H1 (cell line): ENCODE measurements around the gene STXBP5L. TPM values are rescaled to one million over a fixed set of nuclear protein-coding genes. Genes with fewer than 3 reads are reported as not detected.

ENCODE experiments used
- CTCF ChIA-PET: fragments of 300-600 bp; sonication (Branson Sonifier 250); formaldehyde crosslinking; loops from one replicate; lab custom pipeline; 2021; ENCODE audit not compliant: partially characterized antibody; lab: Charles Lee
- POLR2A ChIA-PET: fragments of 300-600 bp; sonication (Branson Sonifier 250); formaldehyde crosslinking; loops from one replicate; lab custom pipeline; 2021; ENCODE audit warnings: inconsistent platforms; ENCODE audit not compliant: partially characterized antibody; lab: Charles Lee
- DNase-seq, 2 experiments: peaks; one replicate each; pipeline versions ENCODE4 v3.0.0 to v3.0.0-alpha.2; 2010 to 2022; ENCODE audit warnings: low spot score in 2 of 2, low read depth in 1 of 2, mixed read lengths in 1 of 2
- FAIRE-seq: peaks from 2 replicates; lab custom pipeline; 2011; peaks lifted over from hg19 to GRCh38; lab: Jason Lieb, UNC
- H2AFZ ChIP-seq: 2 replicates; pipeline ENCODE4 v1.8.1; 2012; ENCODE audit warnings: low read length, inconsistent platforms
- H2AK5ac ChIP-seq: 2 replicates; pipeline ENCODE4 v1.6.1; 2013; ENCODE audit warnings: low read depth, low read length
- H2BK120ac ChIP-seq: replicated peaks from 2 replicates; pipeline ENCODE3; 2013; ENCODE audit warnings: low read depth, low read length, inconsistent platforms
- H2BK12ac ChIP-seq: 2 replicates; pipeline ENCODE4 v1.6.1; 2013; ENCODE audit warnings: low read depth, low read length
- H2BK15ac ChIP-seq: 2 replicates; pipeline ENCODE4 v1.6.1; 2013; ENCODE audit warnings: low read length
- H2BK20ac ChIP-seq: 2 replicates; pipeline ENCODE4 v1.6.1; 2013; ENCODE audit warnings: low read length
- H2BK5ac ChIP-seq: 2 replicates; pipeline ENCODE4 v1.6.1; 2013; ENCODE audit warnings: low read depth, low read length
- H3K14ac ChIP-seq: 2 replicates; pipeline ENCODE4 v1.6.1; 2013; ENCODE audit warnings: inconsistent platforms; ENCODE audit not compliant: insufficient read length
- H3K18ac ChIP-seq: 2 replicates; pipeline ENCODE4 v1.6.1; 2013; ENCODE audit warnings: low read length; ENCODE audit errors: extremely low read depth
- H3K23ac ChIP-seq: 2 replicates; pipeline ENCODE4 v1.6.1; 2013; ENCODE audit warnings: inconsistent platforms; ENCODE audit not compliant: insufficient read length
- H3K23me2 ChIP-seq: 2 replicates; pipeline ENCODE4 v1.6.1; 2013; ENCODE audit warnings: low read depth, low read length
- H3K27ac ChIP-seq: 2 replicates; pipeline ENCODE4 v1.6.1; 2011; ENCODE audit warnings: low read depth, low read length, inconsistent platforms
- H3K27me3 ChIP-seq, 4 experiments: replicated peaks in 1 of 4; 1 replicate in 1 of 4; 2 replicates in 3 of 4; pipeline versions ENCODE4 v1.6.1 to v1.8.1; 2011 to 2013; ENCODE audit warnings: low read length in 3 of 4, mild to moderate bottlenecking in 3 of 4, inconsistent platforms in 2 of 4, mixed read lengths in 2 of 4, moderate library complexity in 1 of 4; ENCODE audit not compliant: control insufficient read depth in 3 of 4, insufficient read depth in 3 of 4; ENCODE audit errors: extremely low read depth in 1 of 4
- H3K36me3 ChIP-seq, 4 experiments: 2 replicates each; pipeline versions ENCODE4 v1.6.1 to v1.8.1; 2011 to 2013; ENCODE audit warnings: mild to moderate bottlenecking in 4 of 4, low read length in 3 of 4, moderate library complexity in 2 of 4, control low read depth in 1 of 4, inconsistent platforms in 1 of 4; ENCODE audit not compliant: insufficient read depth in 4 of 4, control insufficient read depth in 2 of 4
- H3K4ac ChIP-seq: replicated peaks from 2 replicates; pipeline ENCODE3; 2013; ENCODE audit warnings: low read length, low read depth, mixed read lengths, inconsistent platforms; ENCODE audit not compliant: insufficient read length
- H3K4me1 ChIP-seq, 4 experiments: replicated peaks in 1 of 4; 1 replicate in 1 of 4; 2 replicates in 3 of 4; pipeline versions ENCODE4 v1.6.1 to v1.8.1; 2011 to 2013; ENCODE audit warnings: low read length in 3 of 4, inconsistent platforms in 2 of 4, mixed read lengths in 1 of 4; ENCODE audit not compliant: insufficient read depth in 4 of 4, control insufficient read depth in 3 of 4
- H3K4me2 ChIP-seq, 2 experiments: 2 replicates each; pipeline versions ENCODE4 v1.6.1 to v1.8.1; 2011 to 2013; ENCODE audit warnings: low read depth in 2 of 2, low read length in 2 of 2, control low read depth in 1 of 2, inconsistent platforms in 1 of 2, mild to moderate bottlenecking in 1 of 2; ENCODE audit not compliant: insufficient read depth in 1 of 2
- H3K4me3 ChIP-seq, 4 experiments: fragments of 200-600, 300-600 bp in 1 of 4; sonication (generic), shearing (Covaris generic), sonication (Bioruptor Twin) in 1 of 4; 2 replicates each; pipeline versions ENCODE4 v1.5.1 to v1.8.1; 2011 to 2016; ENCODE audit warnings: low read length in 4 of 4, low read depth in 3 of 4, control low read depth in 2 of 4, inconsistent platforms in 2 of 4, mild to moderate bottlenecking in 2 of 4, mixed read lengths in 1 of 4, moderate library complexity in 1 of 4; ENCODE audit not compliant: insufficient read depth in 2 of 4; ENCODE audit errors: extremely low read depth in 1 of 4
- H3K56ac ChIP-seq: replicated peaks from 2 replicates; pipeline ENCODE3; 2013; ENCODE audit warnings: low read depth, mild to moderate bottlenecking, mixed read lengths, low read length, inconsistent platforms; ENCODE audit not compliant: insufficient read length
- H3K79me1 ChIP-seq: 2 replicates; pipeline ENCODE4 v1.6.1; 2013; ENCODE audit warnings: low read depth, low read length, control low read depth
- H3K79me2 ChIP-seq, 2 experiments: 2 replicates each; pipeline versions ENCODE4 v1.6.1 to v1.8.1; 2012 to 2013; ENCODE audit warnings: low read length in 2 of 2, mild to moderate bottlenecking in 2 of 2, inconsistent platforms in 1 of 2; ENCODE audit not compliant: insufficient read depth in 2 of 2, control insufficient read depth in 1 of 2
- H3K9ac ChIP-seq, 4 experiments: replicated peaks in 1 of 4; 1 replicate in 1 of 4; 2 replicates in 3 of 4; pipeline versions ENCODE4 v1.6.1 to v1.8.1; 2011 to 2013; ENCODE audit warnings: low read depth in 3 of 4, low read length in 3 of 4, control low read depth in 2 of 4, mild to moderate bottlenecking in 2 of 4, moderate library complexity in 2 of 4, inconsistent platforms in 1 of 4; ENCODE audit errors: extremely low read depth in 1 of 4
- H3K9me3 ChIP-seq, 2 experiments: 2 replicates each; pipeline versions ENCODE4 v1.6.1 to v1.8.1; 2012 to 2013; ENCODE audit warnings: mild to moderate bottlenecking in 2 of 2, moderate library complexity in 2 of 2, control low read depth in 1 of 2, inconsistent platforms in 1 of 2, low read depth in 1 of 2, low read length in 1 of 2, mixed read lengths in 1 of 2; ENCODE audit not compliant: insufficient read depth in 2 of 2
- H4K20me1 ChIP-seq, 2 experiments: replicated peaks in 1 of 2; 2 replicates each; pipeline versions ENCODE3 to v1.8.1; 2011 to 2013; ENCODE audit warnings: inconsistent platforms in 2 of 2, low read length in 2 of 2, mild to moderate bottlenecking in 1 of 2; ENCODE audit not compliant: insufficient read depth in 2 of 2, control insufficient read depth in 1 of 2
- H4K5ac ChIP-seq: 2 replicates; pipeline ENCODE4 v1.6.1; 2013; ENCODE audit warnings: low read length, low read depth, mixed read lengths, inconsistent platforms; ENCODE audit not compliant: insufficient read length
- H4K8ac ChIP-seq: 2 replicates; pipeline ENCODE4 v1.8.0; 2013; ENCODE audit warnings: mild to moderate bottlenecking, moderate library complexity, low read length, inconsistent platforms; ENCODE audit not compliant: insufficient read depth; ENCODE audit errors: extremely low read depth
- H4K91ac ChIP-seq: replicated peaks from 2 replicates; pipeline ENCODE3; 2013; ENCODE audit warnings: low read length, mixed read lengths, inconsistent platforms; ENCODE audit not compliant: insufficient read length
- CEBPB ChIP-seq: IDR thresholded peaks from 2 replicates; pipeline ENCODE4 v1.6.1; 2012; ENCODE audit warnings: low read depth, low read length
- CTBP2 ChIP-seq: IDR thresholded peaks from 2 replicates; pipeline ENCODE4 v1.7.0; 2011; ENCODE audit warnings: borderline replicate concordance, mild to moderate bottlenecking, moderate library complexity, mixed read lengths, low read length; ENCODE audit not compliant: insufficient read depth, insufficient read length
- FOSL1 ChIP-seq: IDR thresholded peaks from 2 replicates; pipeline ENCODE4 v1.6.1; 2011; ENCODE audit warnings: mild to moderate bottlenecking, low read depth, low read length, moderate library complexity; ENCODE audit not compliant: insufficient read depth
- HDAC2 ChIP-seq, 2 experiments: fragments of 300-600 bp in 1 of 2; sonication (generic) in 1 of 2; IDR thresholded peaks; 2 replicates each; pipeline ENCODE4 v1.6.1; 2011 to 2012; ENCODE audit warnings: low read depth in 2 of 2, low read length in 2 of 2, mild to moderate bottlenecking in 2 of 2, moderate library complexity in 2 of 2, borderline replicate concordance in 1 of 2, inconsistent platforms in 1 of 2
- JUN ChIP-seq: IDR thresholded peaks from 2 replicates; pipeline ENCODE4 v1.6.1; 2011; ENCODE audit warnings: low read depth, mild to moderate bottlenecking, improper control_type of control experiment, low read length
- RNF2 ChIP-seq: fragments of 200-900, 300-1000 bp; sonication (generic); IDR thresholded peaks from 2 replicates; pipeline ENCODE4 v1.7.1; 2016; ENCODE audit warnings: borderline replicate concordance, low read depth, mild to moderate bottlenecking, antibody characterized with exemption, low read length; ENCODE audit not compliant: poor library complexity, severe bottlenecking; ENCODE audit errors: missing control alignments
- TEAD4 ChIP-seq: IDR thresholded peaks from 2 replicates; pipeline ENCODE4 v1.6.1; 2012; ENCODE audit warnings: low read depth, low read length, inconsistent platforms, mixed read lengths
- polyA plus RNA-seq, 7 experiments: library from polyadenylated mRNA; depleted of rRNA in 3 of 7; stranded (reverse) in 5 of 7; unstranded in 2 of 7; fragments of >200 nt in 5 of 7; fragments of 200-250 nt in 2 of 7; gene quantifications; 1 replicate in 5 of 7; 2 replicates in 1 of 7; 4 replicates in 1 of 7; pipeline versions ENCODE4 v1.2.1 to v1.2.3, GENCODE V29; 2011 to 2013; ENCODE audit warnings: missing spikeins in 2 of 7, mixed read lengths in 2 of 7
- total RNA-seq: library from RNA; stranded (reverse); fragmentation: NEBNext Ultra II Directional; extraction: Animal tissue kit (Norgen Biotek cat#: 25700); gene quantifications from 2 replicates; pipeline ENCODE4 v1.2.1, GENCODE V29; 2021
- TF ChIP-seq, protein P1 (sequence below): IDR thresholded peaks from 2 replicates; pipeline ENCODE4 v1.6.1; 2012; ENCODE audit warnings: inconsistent platforms
- TF ChIP-seq, protein P2 (sequence below): IDR thresholded peaks from 2 replicates; pipeline ENCODE4 v1.6.1; 2011; ENCODE audit warnings: low read length, improper control_type of control experiment

STXBP5L gene
- total and polyA plus RNA-seq, 2 of the 8 experiments (the other 6 are each of a cell fraction or from before 2014, with no cell fraction given) = 2.0 to 6.0 TPM

DNA sequence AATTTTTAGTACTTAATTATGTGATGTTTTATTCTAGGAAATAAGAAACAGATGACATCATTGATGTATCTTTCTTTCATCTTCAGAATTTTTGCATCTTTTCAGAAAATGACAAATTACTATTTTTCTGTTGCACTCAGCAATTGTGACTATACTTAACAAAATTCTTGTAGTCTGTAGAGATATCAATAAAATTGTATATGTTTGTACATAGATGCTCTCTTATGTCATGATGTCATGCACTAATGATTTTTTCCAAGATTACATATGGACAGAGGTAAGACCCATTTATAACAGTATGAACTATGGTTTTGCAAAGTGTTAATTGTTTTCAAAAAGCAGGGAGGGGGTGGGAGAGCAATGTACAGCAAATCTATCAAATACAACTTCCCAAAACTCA is 516.5 kb downstream of the STXBP5L start:
- no peak for DNase-seq
- H3K79me2 ChIP-seq = no peaks in the 10 kb centered on the region
- no peak overlapping the region for H3K23ac ChIP-seq
- no peaks in the 10 kb centered on the region for H3K79me1 ChIP-seq
- H3K9me3 ChIP-seq = no peaks in the 10 kb centered on the region
- no peak overlapping the region for H4K5ac ChIP-seq
- H2BK15ac ChIP-seq = no peak overlapping the region
- TF ChIP-seq HDAC2 (IDR thresholded peaks at IDR 0.05; ENCODE audit: borderline replicate concordance in 1 of 2, low read depth in 2 of 2, low read length in 2 of 2) = no peak
- TF ChIP-seq FOSL1 = no peak
- no peak for TF ChIP-seq JUN
- no peak for TF ChIP-seq CEBPB
- TF ChIP-seq TEAD4 = no peak
- TF ChIP-seq RNF2 = no peak
- TF ChIP-seq, protein P1, sequence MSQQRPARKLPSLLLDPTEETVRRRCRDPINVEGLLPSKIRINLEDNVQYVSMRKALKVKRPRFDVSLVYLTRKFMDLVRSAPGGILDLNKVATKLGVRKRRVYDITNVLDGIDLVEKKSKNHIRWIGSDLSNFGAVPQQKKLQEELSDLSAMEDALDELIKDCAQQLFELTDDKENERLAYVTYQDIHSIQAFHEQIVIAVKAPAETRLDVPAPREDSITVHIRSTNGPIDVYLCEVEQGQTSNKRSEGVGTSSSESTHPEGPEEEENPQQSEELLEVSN = no peak
- TF ChIP-seq, protein P2, sequence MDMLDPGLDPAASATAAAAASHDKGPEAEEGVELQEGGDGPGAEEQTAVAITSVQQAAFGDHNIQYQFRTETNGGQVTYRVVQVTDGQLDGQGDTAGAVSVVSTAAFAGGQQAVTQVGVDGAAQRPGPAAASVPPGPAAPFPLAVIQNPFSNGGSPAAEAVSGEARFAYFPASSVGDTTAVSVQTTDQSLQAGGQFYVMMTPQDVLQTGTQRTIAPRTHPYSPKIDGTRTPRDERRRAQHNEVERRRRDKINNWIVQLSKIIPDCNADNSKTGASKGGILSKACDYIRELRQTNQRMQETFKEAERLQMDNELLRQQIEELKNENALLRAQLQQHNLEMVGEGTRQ = no peak
- no peak for TF ChIP-seq CTBP2
- no peak overlapping the region for H2AK5ac ChIP-seq
- POLR2A ChIA-PET = no interaction called here
- no peak overlapping the region for H3K9ac ChIP-seq
- H3K4me1 ChIP-seq = no peaks in the 10 kb centered on the region
- H3K36me3 ChIP-seq = peaks cover 0 to 15% (median 2%) of the 10 kb centered on the region in 4 experiments; a peak in 4 of 8 replicates
- no peak overlapping the region for H3K14ac ChIP-seq
- H3K4me2 ChIP-seq = no peak overlapping the region
- no peak overlapping the region for H2BK120ac ChIP-seq
- no peak overlapping the region for H3K18ac ChIP-seq
- H3K23me2 ChIP-seq = no peaks in the 10 kb centered on the region; the same call in 1 of the 2 replicates
- no peak overlapping the region for H4K8ac ChIP-seq
- no peak overlapping the region for H3K56ac ChIP-seq
- H4K91ac ChIP-seq = no peak overlapping the region
- H2BK5ac ChIP-seq = no peak overlapping the region
- H4K20me1 ChIP-seq = no peaks in the 10 kb centered on the region
- no peak overlapping the region for H3K27ac ChIP-seq
- CTCF ChIA-PET = no interaction called here
- no peak overlapping the region for H3K4me3 ChIP-seq
- H2BK20ac ChIP-seq = no peak overlapping the region
- no peak for FAIRE-seq
- H3K4ac ChIP-seq = no peak overlapping the region
- H2BK12ac ChIP-seq = no peak overlapping the region
- H3K27me3 ChIP-seq = no peaks in the 10 kb centered on the region
- no peak overlapping the region for H2AFZ ChIP-seq
